ENCODE measurements around the gene PCDH8. TPM values are rescaled to one million over a fixed set of nuclear protein-coding genes. Genes with fewer than 3 reads are reported as not detected.

PCDH8 gene
- total and polyA plus RNA-seq, 8 donors, result 0.04 to 0.85 (median 0.25) TPM; not detected in 4

DNA sequence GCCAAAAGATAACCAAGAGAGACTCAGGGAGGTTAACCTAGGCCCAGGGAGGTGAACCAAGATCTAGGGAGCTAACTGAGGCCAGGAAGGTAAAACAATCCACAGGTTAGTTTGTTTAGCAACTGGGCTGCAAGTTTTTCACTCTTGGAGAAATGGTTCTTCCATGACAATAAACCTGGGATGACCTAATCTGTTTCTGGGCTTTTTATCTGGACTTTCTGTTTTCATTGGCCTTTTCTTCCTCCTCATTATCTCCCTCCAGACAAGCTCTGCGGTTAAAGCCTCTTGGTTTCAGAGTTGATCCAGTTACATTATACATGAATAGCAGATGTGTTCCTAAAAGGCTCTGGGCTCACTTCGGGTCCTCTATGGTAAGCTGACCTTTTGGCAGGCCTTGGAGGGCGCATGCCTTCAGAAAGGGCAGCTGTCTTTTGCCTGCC, 44.2 kb downstream of the PCDH8 start:
- Histone ChIP-seq H3K27ac (no peak overlapping the region), H3K4me3 (no peak overlapping the region), H3K4me1 (no peaks in the 10 kb centered on the region), H3K9me3 (no peaks in the 10 kb centered on the region), H3K36me3 (no peaks in the 10 kb centered on the region), H3K27me3 (no peaks in the 10 kb centered on the region)
- intact Hi-C loops (cut with DNase I), result no loop called here
- FAIRE-seq (no peak), ATAC-seq (no peak), DNase-seq (no peak)
- TF ChIP-seq, protein P1, sequence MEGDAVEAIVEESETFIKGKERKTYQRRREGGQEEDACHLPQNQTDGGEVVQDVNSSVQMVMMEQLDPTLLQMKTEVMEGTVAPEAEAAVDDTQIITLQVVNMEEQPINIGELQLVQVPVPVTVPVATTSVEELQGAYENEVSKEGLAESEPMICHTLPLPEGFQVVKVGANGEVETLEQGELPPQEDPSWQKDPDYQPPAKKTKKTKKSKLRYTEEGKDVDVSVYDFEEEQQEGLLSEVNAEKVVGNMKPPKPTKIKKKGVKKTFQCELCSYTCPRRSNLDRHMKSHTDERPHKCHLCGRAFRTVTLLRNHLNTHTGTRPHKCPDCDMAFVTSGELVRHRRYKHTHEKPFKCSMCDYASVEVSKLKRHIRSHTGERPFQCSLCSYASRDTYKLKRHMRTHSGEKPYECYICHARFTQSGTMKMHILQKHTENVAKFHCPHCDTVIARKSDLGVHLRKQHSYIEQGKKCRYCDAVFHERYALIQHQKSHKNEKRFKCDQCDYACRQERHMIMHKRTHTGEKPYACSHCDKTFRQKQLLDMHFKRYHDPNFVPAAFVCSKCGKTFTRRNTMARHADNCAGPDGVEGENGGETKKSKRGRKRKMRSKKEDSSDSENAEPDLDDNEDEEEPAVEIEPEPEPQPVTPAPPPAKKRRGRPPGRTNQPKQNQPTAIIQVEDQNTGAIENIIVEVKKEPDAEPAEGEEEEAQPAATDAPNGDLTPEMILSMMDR (IDR thresholded peaks at IDR 0.05), result no peak
- WGBS, 2 donors, result 52 to 57% methylated on average over 3 of the region's 3 CpGs

DNA sequence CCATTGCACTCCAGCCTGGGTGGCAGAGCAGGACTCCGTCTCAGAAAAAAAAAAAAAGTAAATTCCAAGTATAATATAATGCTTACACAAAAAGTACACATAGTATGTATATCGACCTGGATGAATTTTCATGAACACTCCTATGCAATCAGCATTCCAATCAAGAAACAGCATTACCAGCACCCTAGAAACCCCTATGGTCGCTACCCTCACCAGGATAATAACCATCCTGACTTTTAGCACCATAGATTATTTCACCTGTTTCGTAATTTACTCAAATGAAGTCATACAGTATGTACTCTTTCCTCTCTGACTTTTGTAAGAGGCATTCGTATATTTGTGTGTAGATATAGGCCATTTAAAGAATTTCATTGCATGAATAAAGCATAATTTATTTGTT, 47.6 kb downstream of the PCDH8 start:
- 60 to 70% methylated on average over 5 of the region's 5 CpGs for WGBS, 2 donors
- Histone ChIP-seq H3K9me3 (no peaks in the 10 kb centered on the region), H3K4me3 (no peak overlapping the region), H3K36me3 (no peaks in the 10 kb centered on the region), H3K4me1 (no peaks in the 10 kb centered on the region), H3K27me3 (no peaks in the 10 kb centered on the region), H3K27ac (no peak overlapping the region)
- ATAC-seq (no peak), DNase-seq (no peak), FAIRE-seq (no peak)
- TF ChIP-seq, protein P1 (IDR thresholded peaks at IDR 0.05), result no peak
- intact Hi-C loops (cut with DNase I), result no loop called here

DNA sequence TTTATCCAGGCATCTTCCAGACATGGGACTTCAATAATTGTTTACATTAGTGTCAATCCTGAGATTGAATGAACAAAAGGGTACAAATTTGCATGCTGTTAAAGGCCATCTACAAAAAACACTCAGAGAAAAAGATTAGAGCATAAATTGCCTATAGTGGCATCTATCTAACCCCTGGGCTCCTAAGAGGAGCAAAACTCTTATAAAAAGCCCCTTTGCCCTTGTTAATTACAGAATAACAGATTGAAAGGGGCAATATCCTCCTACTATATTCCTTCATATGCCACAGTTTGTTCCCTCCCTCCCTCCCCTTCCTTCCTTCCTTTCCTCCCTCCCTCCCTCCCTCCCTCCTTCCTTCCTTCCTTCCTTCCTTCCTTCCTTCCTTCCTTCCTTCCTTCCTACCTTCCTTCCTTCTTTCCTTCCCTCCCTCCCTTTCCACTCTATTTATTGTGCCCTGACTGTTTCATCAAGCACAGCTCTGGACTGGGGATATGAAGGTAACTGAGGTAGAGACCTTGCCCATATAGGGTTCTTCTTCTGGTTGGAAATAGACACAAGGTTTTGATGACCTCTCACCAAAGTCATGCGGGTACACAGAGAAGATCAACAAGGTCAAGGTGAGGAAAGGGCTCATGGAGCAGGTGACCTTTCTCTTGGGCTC, 49.5 kb downstream of the PCDH8 start:
- Histone ChIP-seq H3K27me3 (no peaks in the 10 kb centered on the region), H3K36me3 (no peaks in the 10 kb centered on the region), H3K27ac (no peak overlapping the region), H3K4me1 (no peaks in the 10 kb centered on the region), H3K9me3 (no peaks in the 10 kb centered on the region), H3K4me3 (no peak overlapping the region)
- no peak for DNase-seq
- TF ChIP-seq, protein P1 (IDR thresholded peaks at IDR 0.05), result no peak
- intact Hi-C loops (cut with DNase I), result no loop called here
- WGBS, 2 donors, result 0% methylated on average over 1 of the region's 1 CpG
- no peak for ATAC-seq
- no peak for FAIRE-seq

DNA sequence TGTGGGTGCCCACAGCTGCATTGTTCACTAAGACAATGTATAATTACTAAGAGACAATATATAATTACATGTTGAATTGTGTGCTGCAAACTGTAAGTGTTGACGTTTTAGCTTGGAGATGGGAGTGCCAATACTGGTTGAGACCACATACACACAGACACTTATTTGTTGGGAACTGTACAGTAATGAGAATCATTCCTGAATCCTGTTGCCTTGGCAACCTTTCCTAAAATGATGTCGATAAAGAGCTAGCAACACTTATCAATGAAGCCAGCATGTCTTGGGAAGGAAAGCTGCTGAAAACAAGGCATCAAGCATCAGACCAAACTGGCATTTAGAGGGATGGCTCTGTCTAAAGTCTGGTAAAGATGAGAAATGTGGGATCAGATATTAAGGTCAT, 51.3 kb downstream of the PCDH8 start:
- no peaks in the 10 kb centered on the region for H3K9me3 ChIP-seq
- TF ChIP-seq, protein P1 (IDR thresholded peaks at IDR 0.05), result no peak
- no peaks in the 10 kb centered on the region for H3K4me1 ChIP-seq
- H3K27ac ChIP-seq, result no peak overlapping the region
- 65 to 67% methylated on average over 2 of the region's 2 CpGs for WGBS, 2 donors
- H3K36me3 ChIP-seq, result no peaks in the 10 kb centered on the region
- no peak overlapping the region for H3K4me3 ChIP-seq
- FAIRE-seq, result no peak
- no peaks in the 10 kb centered on the region for H3K27me3 ChIP-seq
- intact Hi-C loops (cut with DNase I), result no loop called here
- no peak for DNase-seq
- ATAC-seq, result no peak

DNA sequence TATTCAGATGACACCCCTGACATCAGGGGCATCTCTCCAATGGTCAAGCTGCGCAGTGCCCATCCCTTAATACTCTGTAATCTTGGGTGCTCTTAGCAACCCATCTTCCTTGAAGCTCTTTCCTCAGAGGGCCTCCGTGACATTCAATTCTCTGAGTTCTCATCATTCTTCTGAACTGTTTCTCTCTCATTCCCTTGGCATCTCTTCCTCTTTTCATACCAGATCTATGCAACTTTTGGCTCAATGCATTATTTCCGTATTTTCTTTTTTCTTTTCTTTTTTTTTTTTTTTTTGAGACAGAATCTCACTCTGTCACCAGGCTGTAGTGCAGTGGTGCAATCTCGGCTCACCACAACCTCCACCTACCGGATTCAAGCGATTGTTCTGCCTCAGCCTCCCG, 53.9 kb downstream of the PCDH8 start:
- whole genome bisulfite sequencing, 2 donors, result 74 to 86% methylated on average over 7 of the region's 7 CpGs
- Histone ChIP-seq H3K27ac (no peak overlapping the region), H3K4me1 (no peaks in the 10 kb centered on the region), H3K27me3 (no peaks in the 10 kb centered on the region), H3K9me3 (no peaks in the 10 kb centered on the region), H3K4me3 (no peak overlapping the region), H3K36me3 (no peaks in the 10 kb centered on the region)
- no peak for ATAC-seq
- intact Hi-C loops (cut with DNase I), result no loop called here
- TF ChIP-seq, protein P1 (IDR thresholded peaks at IDR 0.05), result no peak
- DNase-seq, result no peak
- FAIRE-seq, result no peak
